Mesendoderm (in vitro differentiated cells): ENCODE data around the gene SEM1.

Experiments
- DNase-seq: peaks from one replicate; pipeline ENCODE4 v3.0.0; 2013
- H2AK5ac ChIP-seq: 2 replicates; pipeline ENCODE4 v1.6.1; 2013; ENCODE audit warnings: low read length, inconsistent platforms
- H2BK120ac ChIP-seq: 2 replicates; pipeline ENCODE4 v1.6.1; 2013; ENCODE audit warnings: low read depth, mild to moderate bottlenecking, low read length, moderate library complexity, mixed read lengths
- H2BK15ac ChIP-seq: replicated peaks from 2 replicates; pipeline ENCODE4 v1.6.1; 2013; ENCODE audit warnings: low read depth, mild to moderate bottlenecking, moderate library complexity
- H2BK5ac ChIP-seq: 2 replicates; pipeline ENCODE4 v1.6.1; 2013; ENCODE audit warnings: low read length, inconsistent platforms
- H3K18ac ChIP-seq: 2 replicates; pipeline ENCODE4 v1.6.1; 2013; ENCODE audit warnings: mild to moderate bottlenecking, low read length, mixed read lengths
- H3K23ac ChIP-seq: one replicate; pipeline ENCODE4 v1.6.1; 2013; ENCODE audit warnings: low read length
- H3K27ac ChIP-seq: 2 replicates; pipeline ENCODE4 v1.5.1; 2013; ENCODE audit warnings: low read depth, mild to moderate bottlenecking, inconsistent platforms, low read length, moderate library complexity
- H3K27me3 ChIP-seq: 2 replicates; pipeline ENCODE4 v1.6.1; 2013; ENCODE audit warnings: low read length, control low read depth, mild to moderate bottlenecking, inconsistent platforms; ENCODE audit not compliant: insufficient read depth, poor library complexity
- H3K36me3 ChIP-seq: 2 replicates; pipeline ENCODE4 v1.6.1; 2013; ENCODE audit warnings: low read length, inconsistent platforms; ENCODE audit not compliant: control insufficient read depth, insufficient read depth
- H3K4ac ChIP-seq: one replicate; pipeline ENCODE4 v1.6.1; 2013; ENCODE audit warnings: low read depth, mild to moderate bottlenecking, low read length, moderate library complexity
- H3K4me1 ChIP-seq: 2 replicates; pipeline ENCODE4 v1.6.1; 2013; ENCODE audit warnings: low read depth, low read length, inconsistent platforms; ENCODE audit not compliant: control insufficient read depth
- H3K4me2 ChIP-seq: 2 replicates; pipeline ENCODE4 v1.6.1; 2013; ENCODE audit warnings: low read length
- H3K4me3 ChIP-seq: 2 replicates; pipeline ENCODE4 v1.5.1; 2013; ENCODE audit warnings: mild to moderate bottlenecking, low read length
- H3K56ac ChIP-seq: one replicate; pipeline ENCODE4 v1.6.1; 2013; ENCODE audit warnings: low read length
- H3K79me1 ChIP-seq: 2 replicates; pipeline ENCODE4 v1.6.1; 2013; ENCODE audit warnings: low read length, inconsistent platforms
- H3K79me2 ChIP-seq: 2 replicates; pipeline ENCODE4 v1.6.1; 2013; ENCODE audit warnings: mild to moderate bottlenecking, low read length; ENCODE audit not compliant: control insufficient read depth, insufficient read depth
- H3K9ac ChIP-seq: 2 replicates; pipeline ENCODE4 v1.6.1; 2013; ENCODE audit warnings: low read length, inconsistent platforms
- H4K5ac ChIP-seq: one replicate; pipeline ENCODE4 v1.6.1; 2013; ENCODE audit warnings: low read length
- H4K8ac ChIP-seq: one replicate; pipeline ENCODE4 v1.6.1; 2013; ENCODE audit warnings: low read depth, mild to moderate bottlenecking, control low read depth, low read length, moderate library complexity
- WGBS: extraction: QIAGEN DNeasy Blood & Tissue Kit; methylation state at CpG from one replicate; pipeline ENCODE4 v1.1.7; 2013; ENCODE audit warnings: low lambda C conversion rate, missing lambda C conversion rate; ENCODE audit not compliant: insufficient coverage; ENCODE audit errors: extremely low coverage; 5-methylcytosine and 5-hydroxymethylcytosine counted together

Gene SEM1

GRCh38 chr7:96679886-96680285 is 29.8 kb downstream of the SEM1 start:
- H3K4me2 ChIP-seq, result no peak overlapping the region
- no peak overlapping the region for H2BK5ac ChIP-seq
- no peak overlapping the region for H3K9ac ChIP-seq
- peak; percentile 75 for DNase-seq
- H3K18ac ChIP-seq, result no peak overlapping the region
- no peak overlapping the region for H2BK120ac ChIP-seq
- H3K36me3 ChIP-seq, result no peaks in the 10 kb centered on the region
- H3K79me2 ChIP-seq, result no peaks in the 10 kb centered on the region
- WGBS, result no CpG with 5 or more reads among the region's 4 CpGs
- no peak overlapping the region for H3K27ac ChIP-seq
- no peaks in the 10 kb centered on the region for H3K4me1 ChIP-seq
- H2BK15ac ChIP-seq, result no peak overlapping the region
- no peak overlapping the region for H4K5ac ChIP-seq
- no peak overlapping the region for H2AK5ac ChIP-seq
- H3K23ac ChIP-seq, result no peak overlapping the region
- no peak overlapping the region for H3K56ac ChIP-seq
- H4K8ac ChIP-seq, result no peak overlapping the region
- no peak overlapping the region for H3K4me3 ChIP-seq
- no peaks in the 10 kb centered on the region for H3K27me3 ChIP-seq
- no peak overlapping the region for H3K4ac ChIP-seq
- peaks cover 2% of the 10 kb centered on the region for H3K79me1 ChIP-seq

GRCh38 chr7:96676919-96677318 is 32.7 kb downstream of the SEM1 start:
- WGBS, result no CpG with 5 or more reads among the region's 5 CpGs
- no peak overlapping the region for H2BK5ac ChIP-seq
- no peaks in the 10 kb centered on the region for H3K36me3 ChIP-seq
- no peak for DNase-seq
- no peak overlapping the region for H3K56ac ChIP-seq
- no peak overlapping the region for H3K4me3 ChIP-seq
- H2BK120ac ChIP-seq, result no peak overlapping the region
- H3K79me1 ChIP-seq, result no peaks in the 10 kb centered on the region
- H3K79me2 ChIP-seq, result no peaks in the 10 kb centered on the region
- H4K8ac ChIP-seq, result no peak overlapping the region
- H3K27me3 ChIP-seq, result no peaks in the 10 kb centered on the region
- H2AK5ac ChIP-seq, result no peak overlapping the region
- no peak overlapping the region for H4K5ac ChIP-seq
- no peak overlapping the region for H3K4ac ChIP-seq
- H3K27ac ChIP-seq, result no peak overlapping the region
- H3K18ac ChIP-seq, result no peak overlapping the region
- no peak overlapping the region for H2BK15ac ChIP-seq
- no peak overlapping the region for H3K4me2 ChIP-seq
- no peak overlapping the region for H3K23ac ChIP-seq
- no peaks in the 10 kb centered on the region for H3K4me1 ChIP-seq
- no peak overlapping the region for H3K9ac ChIP-seq

- Histone ChIP-seq H3K79me1 (no peaks in the 10 kb centered on the region), H2BK5ac (no peak overlapping the region), H3K9ac (no peak overlapping the region), H2BK120ac (no peak overlapping the region), H3K27ac (no peak overlapping the region), H4K5ac (no peak overlapping the region), H3K23ac (no peak overlapping the region), H3K4me3 (no peak overlapping the region), H3K4ac (no peak overlapping the region), H2BK15ac (no peak overlapping the region), H3K56ac (no peak overlapping the region), H3K79me2 (no peaks in the 10 kb centered on the region), H2AK5ac (no peak overlapping the region), H3K4me1 (no peaks in the 10 kb centered on the region), H3K36me3 (no peaks in the 10 kb centered on the region), H3K18ac (no peak overlapping the region), H4K8ac (no peak overlapping the region), H3K27me3 (no peaks in the 10 kb centered on the region), H3K4me2 (no peak overlapping the region)
- WGBS, result no CpG with 5 or more reads among the region's 1 CpG
- DNase-seq, result no peak
Measured at GRCh38 chr7:96675548-96675947, 34.1 kb downstream of the SEM1 start.

- H2BK120ac ChIP-seq, result no peak overlapping the region
- no peak overlapping the region for H3K56ac ChIP-seq
- H3K18ac ChIP-seq, result no peak overlapping the region
- no peaks in the 10 kb centered on the region for H3K79me1 ChIP-seq
- no peak overlapping the region for H4K8ac ChIP-seq
- H3K9ac ChIP-seq, result no peak overlapping the region
- H3K36me3 ChIP-seq, result no peaks in the 10 kb centered on the region
- no peak overlapping the region for H3K4ac ChIP-seq
- no peak for DNase-seq
- WGBS, result no CpG with 5 or more reads among the region's 4 CpGs
- H2BK5ac ChIP-seq, result no peak overlapping the region
- H2AK5ac ChIP-seq, result no peak overlapping the region
- H3K4me1 ChIP-seq, result no peaks in the 10 kb centered on the region
- H3K4me2 ChIP-seq, result no peak overlapping the region
- H3K27me3 ChIP-seq, result no peaks in the 10 kb centered on the region
- H3K27ac ChIP-seq, result no peak overlapping the region
- no peak overlapping the region for H3K23ac ChIP-seq
- no peak overlapping the region for H4K5ac ChIP-seq
- H3K4me3 ChIP-seq, result no peak overlapping the region
- no peak overlapping the region for H2BK15ac ChIP-seq
- no peaks in the 10 kb centered on the region for H3K79me2 ChIP-seq
Measured at GRCh38 chr7:96674565-96674964, 35.1 kb downstream of the SEM1 start.

- WGBS, result no CpG with 5 or more reads among the region's 3 CpGs
- no peak overlapping the region for H3K18ac ChIP-seq
- no peak for DNase-seq
Measured at GRCh38 chr7:96671854-96672253, 37.8 kb downstream of the SEM1 start.

More at GRCh38 chr7:96671854-96672253, 37.8 kb downstream of the SEM1 start:
- H3K4ac ChIP-seq, result no peak overlapping the region
- H3K27ac ChIP-seq, result no peak overlapping the region
- H3K36me3 ChIP-seq, result no peaks in the 10 kb centered on the region
- no peak overlapping the region for H2AK5ac ChIP-seq
- H2BK120ac ChIP-seq, result no peak overlapping the region
- no peak overlapping the region for H2BK15ac ChIP-seq
- H3K23ac ChIP-seq, result no peak overlapping the region
- H3K4me2 ChIP-seq, result no peak overlapping the region
- H4K8ac ChIP-seq, result no peak overlapping the region
- no peaks in the 10 kb centered on the region for H3K4me1 ChIP-seq
- no peak overlapping the region for H2BK5ac ChIP-seq
- H3K4me3 ChIP-seq, result no peak overlapping the region
- no peaks in the 10 kb centered on the region for H3K27me3 ChIP-seq
- no peak overlapping the region for H3K56ac ChIP-seq
- H3K79me2 ChIP-seq, result no peaks in the 10 kb centered on the region
- no peaks in the 10 kb centered on the region for H3K79me1 ChIP-seq
- H3K9ac ChIP-seq, result no peak overlapping the region
- H4K5ac ChIP-seq, result no peak overlapping the region
